TTC549 (cell line): Measurements from ENCODE around the gene PLEKHG2.

Experiments used
- FAIRE-seq: peaks from 2 replicates; lab custom pipeline; 2012; peaks lifted over from hg19 to GRCh38; lab: Jason Lieb, UNC

Gene PLEKHG2

DNA sequence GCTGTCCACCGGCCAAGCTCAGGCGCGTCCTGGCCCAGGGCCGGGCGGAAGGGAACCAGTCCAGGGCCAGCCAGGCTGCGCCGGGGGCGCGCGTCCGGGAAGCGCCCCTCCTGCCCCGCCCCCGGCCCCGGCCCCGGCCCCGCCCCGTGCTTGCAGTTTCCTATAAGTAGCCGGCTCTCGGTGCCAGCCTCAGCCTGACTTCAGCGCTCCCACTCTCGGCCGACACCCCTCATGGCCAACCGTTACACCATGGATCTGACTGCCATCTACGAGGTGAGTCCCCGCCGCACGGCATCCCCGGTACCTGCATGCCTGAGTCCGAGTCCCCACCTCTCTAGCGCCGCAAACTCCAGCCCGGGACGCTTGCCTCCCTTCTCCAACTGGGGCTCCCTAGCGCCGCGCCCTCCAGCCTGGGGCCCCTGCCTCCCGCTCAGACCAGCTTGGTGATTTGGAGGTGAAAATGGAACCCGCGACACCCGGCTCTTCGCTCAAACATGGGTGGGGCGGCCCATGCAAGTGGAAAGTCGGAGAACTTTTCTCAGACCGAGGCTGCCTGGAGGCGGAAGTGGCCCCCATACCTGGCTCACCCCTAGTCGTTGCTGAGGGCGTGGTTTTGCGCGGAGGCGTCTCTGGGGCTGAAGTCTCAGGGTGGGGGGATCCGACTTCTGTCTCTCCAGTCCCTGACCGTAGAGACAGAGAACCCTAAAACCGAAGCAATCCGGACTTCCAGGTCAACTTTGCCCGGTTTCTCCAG lies 5.6 kb upstream of the PLEKHG2 start, which contains the start of gene ZFP36:
Gene ZFP36, plus strand, starts transcription at position 192 of the 754 bp plus-strand sequence. Its CDS starts 58 bp downstream, at position 250.
- no peak for FAIRE-seq

DNA sequence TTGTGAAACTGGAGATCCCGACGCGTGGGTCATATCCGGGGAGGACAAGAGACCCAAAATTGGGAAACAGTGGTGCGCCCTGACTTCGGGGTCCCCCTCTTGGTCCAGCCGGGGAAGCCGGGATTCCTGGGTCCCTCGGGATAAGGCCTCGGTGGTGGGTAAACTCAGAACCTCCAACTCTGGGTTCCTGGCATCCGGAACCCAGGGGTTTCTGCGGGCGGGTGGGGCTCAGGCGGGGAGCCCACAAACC lies 5.1 kb upstream of the PLEKHG2 start:
- no peak for FAIRE-seq

DNA sequence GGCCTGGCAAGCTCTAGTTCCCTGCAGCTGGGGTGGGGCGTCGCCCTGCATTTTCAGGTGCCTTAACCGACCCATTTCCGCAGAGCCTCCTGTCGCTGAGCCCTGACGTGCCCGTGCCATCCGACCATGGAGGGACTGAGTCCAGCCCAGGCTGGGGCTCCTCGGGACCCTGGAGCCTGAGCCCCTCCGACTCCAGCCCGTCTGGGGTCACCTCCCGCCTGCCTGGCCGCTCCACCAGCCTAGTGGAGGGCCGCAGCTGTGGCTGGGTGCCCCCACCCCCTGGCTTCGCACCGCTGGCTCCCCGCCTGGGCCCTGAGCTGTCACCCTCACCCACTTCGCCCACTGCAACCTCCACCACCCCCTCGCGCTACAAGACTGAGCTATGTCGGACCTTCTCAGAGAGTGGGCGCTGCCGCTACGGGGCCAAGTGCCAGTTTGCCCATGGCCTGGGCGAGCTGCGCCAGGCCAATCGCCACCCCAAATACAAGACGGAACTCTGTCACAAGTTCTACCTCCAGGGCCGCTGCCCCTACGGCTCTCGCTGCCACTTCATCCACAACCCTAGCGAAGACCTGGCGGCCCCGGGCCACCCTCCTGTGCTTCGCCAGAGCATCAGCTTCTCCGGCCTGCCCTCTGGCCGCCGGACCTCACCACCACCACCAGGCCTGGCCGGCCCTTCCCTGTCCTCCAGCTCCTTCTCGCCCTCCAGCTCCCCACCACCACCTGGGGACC lies 4.6 kb upstream of the PLEKHG2 start:
- no peak for FAIRE-seq

DNA sequence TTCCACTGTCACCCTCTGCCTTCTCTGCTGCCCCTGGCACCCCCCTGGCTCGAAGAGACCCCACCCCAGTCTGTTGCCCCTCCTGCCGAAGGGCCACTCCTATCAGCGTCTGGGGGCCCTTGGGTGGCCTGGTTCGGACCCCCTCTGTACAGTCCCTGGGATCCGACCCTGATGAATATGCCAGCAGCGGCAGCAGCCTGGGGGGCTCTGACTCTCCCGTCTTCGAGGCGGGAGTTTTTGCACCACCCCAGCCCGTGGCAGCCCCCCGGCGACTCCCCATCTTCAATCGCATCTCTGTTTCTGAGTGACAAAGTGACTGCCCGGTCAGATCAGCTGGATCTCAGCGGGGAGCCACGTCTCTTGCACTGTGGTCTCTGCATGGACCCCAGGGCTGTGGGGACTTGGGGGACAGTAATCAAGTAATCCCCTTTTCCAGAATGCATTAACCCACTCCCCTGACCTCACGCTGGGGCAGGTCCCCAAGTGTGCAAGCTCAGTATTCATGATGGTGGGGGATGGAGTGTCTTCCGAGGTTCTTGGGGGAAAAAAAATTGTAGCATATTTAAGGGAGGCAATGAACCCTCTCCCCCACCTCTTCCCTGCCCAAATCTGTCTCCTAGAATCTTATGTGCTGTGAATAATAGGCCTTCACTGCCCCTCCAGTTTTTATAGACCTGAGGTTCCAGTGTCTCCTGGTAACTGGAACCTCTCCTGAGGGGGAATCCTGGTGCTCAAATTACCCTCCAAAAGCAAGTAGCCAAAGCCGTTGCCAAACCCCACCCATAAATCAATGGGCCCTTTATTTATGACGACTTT lies 3.9 kb upstream of the PLEKHG2 start:
- FAIRE-seq: no peak

DNA sequence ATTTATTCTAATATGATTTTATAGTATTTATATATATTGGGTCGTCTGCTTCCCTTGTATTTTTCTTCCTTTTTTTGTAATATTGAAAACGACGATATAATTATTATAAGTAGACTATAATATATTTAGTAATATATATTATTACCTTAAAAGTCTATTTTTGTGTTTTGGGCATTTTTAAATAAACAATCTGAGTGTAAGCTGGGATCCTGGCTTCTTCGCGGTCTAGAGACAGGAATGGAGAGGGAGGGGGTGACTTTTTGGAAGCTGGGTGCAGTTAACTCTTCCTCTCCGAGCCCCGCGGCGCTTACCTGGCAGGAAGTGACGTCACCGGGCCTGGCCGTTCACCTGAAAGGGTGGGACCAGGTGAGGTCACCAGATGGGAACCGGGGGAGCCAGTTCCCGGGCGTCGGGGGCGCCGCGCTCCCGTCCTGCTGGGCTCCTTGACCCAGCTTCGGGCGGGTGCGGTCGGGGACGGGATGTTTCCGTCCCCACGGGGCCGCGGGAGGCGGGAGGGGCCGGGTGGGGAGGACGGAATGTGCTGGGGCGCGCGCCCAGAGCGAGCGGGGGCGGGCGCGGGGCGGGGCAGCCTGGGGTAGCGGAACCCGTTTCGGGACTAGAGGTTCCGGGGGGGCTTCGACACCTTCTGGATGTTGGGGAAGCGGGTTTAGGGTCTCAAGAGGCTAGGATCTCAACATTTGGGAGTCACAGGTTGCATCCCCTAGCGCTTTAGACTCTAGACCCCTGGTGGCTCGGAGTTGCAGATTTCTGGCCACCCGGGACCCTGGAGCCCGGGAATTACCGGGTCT lies 3.1 kb upstream of the PLEKHG2 start:
- no peak for FAIRE-seq

DNA sequence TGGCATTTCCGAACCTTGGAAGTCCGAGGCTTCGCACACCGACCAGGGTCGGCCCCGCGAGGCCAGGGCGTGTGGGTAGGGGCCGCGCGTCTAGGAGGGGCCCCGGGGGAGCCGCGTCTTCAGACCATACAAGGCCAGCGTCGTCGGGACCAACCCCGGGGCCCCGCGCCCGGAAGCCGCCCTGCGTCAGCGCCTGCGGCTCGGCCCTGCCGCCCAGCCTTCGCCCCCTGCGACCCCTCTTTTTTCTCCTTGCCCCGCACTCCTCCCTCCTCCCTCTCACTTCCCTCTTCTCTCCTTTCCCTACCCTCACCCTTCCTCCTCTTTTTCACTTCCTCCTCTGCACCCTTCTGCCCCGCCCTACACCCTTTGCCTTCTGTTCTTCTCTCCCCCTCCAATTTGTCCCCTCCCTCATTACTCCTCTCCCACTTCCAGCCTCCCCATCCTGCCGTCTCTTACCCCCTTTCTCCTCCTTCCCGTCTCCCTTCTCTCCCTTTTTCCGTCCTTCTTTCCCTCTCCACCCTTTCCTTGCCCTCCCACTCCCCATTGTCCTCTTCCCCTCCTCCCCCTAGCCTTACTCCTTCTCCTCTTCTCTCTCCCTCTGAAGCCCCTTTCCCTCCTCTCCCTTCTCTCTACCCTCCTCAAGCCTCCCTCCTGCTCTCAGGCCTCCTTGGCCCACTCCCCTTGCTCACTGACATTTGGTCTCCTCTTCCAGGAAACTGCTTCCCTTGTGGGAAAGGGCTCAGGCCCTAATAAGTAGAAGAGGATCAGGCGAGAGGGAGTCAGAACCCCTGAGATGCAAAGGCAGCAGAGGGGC lies 2.2 kb upstream of the PLEKHG2 start:
- FAIRE-seq: no peak

DNA sequence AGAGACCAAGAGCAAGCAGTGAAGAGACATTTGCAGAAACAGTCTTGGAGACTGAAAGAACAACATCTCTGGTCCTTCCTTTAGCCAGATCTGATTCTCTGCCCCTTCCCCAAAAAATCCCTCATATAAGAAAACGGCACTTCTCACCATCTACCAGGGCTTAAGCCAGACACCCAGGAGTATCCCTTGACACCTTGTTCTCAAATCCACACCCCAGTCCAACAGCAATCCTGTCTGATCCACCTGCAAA lies 1.7 kb upstream of the PLEKHG2 start:
- no peak for FAIRE-seq

DNA sequence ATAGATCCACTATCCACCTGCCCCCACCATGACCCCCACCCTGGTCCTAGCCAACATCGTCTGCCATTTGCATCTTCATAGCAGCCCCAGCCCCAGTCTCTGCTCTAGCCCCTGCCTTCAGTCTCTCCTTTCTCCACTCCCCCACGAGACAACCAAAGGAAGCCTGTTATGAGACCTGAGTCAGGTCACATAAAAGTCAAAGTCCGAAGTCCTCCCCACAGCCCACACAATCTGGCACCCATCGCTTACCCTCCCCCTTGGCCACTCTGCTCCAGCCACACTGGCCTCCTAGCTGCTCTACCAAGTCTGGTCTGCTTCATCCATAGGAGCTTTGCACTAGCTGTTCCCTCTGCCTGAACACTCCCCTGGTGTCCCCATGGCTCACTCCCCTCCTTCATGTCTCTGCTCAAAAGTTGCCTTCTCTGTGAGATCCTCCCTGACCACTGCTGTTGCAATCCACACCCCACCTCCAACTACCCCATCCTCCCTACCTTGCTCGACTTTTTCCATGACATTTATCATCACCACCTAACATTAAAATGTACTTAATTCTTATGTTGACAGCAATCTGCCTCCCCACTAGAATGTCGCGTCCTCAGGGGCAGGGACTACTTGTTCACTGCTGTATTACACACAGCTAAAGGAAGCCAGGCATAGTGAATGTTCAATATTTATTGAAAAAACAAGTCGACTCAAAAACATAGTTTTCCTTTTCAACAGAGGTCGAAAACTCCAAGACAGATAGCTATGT lies 1.2 kb upstream of the PLEKHG2 start:
- no peak for FAIRE-seq

DNA sequence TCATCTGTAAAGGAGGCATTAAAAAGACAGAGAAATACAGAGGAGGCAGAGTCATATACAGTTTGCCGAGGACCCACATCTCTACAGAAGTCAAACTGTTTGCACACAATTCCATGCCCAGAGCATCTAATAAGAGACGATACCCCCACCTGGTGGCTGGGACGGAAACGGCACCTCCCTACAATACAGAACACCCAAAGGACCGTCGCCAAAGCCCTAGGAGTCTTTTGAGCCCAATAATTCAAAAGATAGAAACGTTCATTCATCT lies 703 bp upstream of the PLEKHG2 start:
- FAIRE-seq: no peak

DNA sequence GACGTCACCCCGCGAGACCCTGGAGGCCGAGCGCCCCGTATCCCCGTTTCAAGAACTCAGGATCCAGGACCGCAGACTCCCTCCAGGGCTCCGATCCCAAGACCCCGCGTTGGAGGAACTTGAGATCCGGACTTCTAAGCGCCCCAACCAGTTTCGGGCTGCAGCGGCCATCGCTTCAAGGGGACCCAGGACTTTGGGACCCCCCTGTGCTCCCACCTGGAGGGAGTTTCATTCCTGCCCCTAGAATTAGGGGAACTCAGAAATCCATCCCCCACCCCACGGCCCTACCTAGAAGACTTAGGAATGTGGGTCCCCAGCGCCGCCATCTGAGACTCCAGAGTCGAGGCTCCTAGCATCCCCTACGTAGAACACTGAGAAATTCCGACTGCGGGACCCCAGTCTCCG lies 400 bp downstream of the PLEKHG2 start:
- no peak for FAIRE-seq

DNA sequence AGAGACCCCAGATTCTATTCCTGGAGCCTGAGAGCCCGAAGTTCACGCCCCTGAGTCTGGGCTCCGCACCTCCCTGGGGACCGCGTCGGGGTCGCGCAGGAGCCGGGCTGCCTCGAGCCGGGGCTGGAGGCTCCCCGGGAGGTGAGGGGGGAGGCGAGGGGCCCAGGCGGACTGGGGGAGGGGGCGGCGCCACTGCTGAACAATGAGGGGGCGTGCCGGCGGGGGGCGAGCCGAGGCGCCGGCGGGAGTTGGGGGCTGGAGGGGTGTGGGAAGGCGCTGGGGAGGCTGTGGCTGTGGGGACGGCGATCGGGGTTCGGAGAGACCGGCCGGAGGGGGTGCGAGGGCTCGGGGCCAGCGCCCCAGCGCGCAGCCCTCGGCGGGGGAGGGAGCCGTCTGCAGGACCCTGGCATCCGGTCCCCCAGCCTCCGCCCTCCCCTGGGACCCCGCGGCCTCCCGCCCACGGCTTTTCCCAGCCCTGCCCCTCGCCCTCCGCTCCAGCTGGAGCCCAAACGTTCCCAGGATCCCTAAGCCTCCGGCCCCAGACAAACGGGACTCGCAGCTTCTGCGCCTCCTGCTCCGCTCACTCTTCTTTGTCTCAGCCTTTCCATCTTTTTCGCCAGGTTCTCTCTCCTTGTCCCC lies 922 bp downstream of the PLEKHG2 start:
- no peak for FAIRE-seq

DNA sequence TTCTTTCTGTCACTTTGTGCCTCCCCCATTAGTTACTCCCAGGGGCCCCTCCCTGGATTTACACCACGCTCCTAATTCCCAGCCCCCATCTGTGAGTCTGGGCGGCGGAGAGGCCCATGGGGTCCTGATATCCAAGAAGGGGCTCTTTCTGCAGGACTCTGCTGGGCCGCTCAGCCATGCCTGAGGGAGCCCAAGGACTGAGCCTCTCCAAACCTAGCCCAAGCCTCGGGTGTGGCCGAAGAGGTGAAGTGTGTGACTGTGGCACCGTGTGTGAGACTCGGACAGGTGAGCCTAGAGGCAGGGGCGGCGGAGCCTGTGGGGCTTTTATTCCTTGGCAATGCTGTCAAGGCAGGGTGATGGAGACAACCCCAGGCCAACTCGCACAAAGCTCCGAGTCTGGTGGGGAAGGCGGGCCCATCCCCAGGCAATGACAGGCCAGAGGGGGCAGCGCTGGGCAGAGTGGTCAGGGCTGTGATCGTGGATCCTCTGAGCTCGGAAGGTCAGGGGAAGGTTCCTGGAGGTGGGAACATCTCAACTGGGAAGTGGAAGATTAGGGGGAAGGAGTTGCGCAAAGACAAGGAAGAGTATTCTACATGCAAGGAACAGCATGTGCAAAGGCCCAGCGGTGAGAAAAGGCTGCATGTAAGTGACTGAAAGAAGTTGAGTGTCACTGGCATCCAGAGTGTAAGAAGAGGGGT lies 1.6 kb downstream of the PLEKHG2 start:
- no peak for FAIRE-seq

DNA sequence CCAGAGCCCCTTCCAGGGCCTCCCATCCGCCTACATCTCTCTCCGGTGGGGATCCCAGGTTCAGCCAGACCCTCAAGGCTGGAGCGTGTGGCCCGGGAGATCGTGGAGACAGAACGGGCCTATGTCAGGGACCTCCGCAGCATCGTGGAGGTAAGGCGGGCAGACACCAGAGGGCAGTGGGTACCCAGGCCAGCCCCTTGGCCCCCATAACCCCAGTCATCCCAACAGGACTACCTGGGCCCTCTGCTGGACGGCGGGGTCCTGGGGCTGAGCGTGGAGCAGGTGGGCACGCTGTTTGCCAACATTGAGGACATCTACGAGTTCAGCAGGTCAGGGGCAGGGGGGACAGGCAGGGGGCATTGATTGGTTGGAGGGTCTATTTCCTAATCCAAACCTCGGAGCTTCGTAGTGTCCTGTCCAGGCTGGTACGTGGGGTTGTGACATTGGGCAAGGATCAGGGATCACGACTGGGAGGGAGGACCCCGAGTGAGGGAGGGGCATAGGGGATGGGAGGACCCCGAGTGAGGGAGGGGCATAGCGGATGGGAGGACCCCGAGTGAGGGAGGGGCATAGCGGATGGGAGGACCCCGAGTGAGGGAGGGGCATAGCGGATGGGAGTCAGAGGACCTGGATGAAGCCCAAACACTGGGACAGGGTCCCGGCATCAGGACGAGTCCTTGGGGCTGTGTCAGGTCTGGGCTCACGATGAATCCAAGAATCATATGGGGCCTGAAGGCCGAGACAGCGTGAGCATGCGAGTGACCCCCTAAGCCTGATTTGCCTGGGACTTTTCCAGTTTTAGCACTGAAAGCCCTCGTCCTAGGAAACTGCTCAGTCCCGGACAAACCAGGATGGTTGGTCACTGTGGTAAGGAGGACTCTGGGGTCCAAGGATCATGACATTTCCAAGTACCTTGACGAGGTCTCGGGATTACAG lies 2.9 kb downstream of the PLEKHG2 start:
- no peak for FAIRE-seq

DNA sequence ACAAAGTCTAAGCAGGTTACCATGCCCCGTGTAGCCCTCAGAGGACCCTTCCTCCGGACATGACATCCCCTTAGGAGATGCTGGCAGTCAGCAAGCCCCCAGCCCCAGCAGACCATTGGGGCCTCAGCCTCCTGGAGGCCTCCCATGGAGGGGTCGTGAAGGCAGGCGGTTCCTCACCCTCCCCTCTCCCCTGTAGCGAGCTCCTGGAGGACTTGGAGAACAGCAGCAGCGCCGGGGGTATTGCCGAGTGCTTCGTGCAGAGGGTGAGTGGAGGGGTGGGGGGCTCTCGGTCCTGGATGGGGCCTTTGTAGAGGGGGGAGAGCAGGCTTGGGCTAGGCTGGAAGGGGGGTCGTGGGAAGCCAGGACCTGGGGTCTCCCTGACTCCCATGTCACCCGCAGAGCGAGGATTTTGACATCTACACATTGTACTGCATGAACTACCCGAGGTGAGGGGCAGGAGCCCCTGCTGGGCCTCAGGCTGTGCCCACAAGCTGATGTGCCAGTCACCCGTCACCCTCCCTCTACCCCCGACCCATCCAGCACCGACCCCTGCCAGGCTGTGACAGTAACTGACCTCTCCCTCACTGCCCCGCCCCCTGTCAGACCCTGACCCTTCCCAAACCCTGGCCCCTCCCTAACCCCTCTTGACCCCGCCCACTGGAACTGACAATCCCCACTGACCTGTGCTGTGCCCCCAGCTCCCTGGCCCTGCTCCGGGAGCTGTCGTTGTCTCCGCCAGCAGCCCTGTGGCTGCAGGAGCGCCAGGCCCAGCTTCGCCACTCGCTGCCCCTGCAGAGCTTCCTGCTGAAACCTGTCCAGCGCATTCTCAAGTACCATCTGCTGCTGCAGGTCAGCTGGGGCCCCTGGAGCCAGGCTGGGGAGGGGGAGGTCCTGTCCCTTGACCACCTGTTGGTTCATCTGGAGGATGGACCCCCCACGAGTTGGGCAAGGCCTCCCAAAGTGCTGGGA lies 4.0 kb downstream of the PLEKHG2 start:
- no peak for FAIRE-seq

DNA sequence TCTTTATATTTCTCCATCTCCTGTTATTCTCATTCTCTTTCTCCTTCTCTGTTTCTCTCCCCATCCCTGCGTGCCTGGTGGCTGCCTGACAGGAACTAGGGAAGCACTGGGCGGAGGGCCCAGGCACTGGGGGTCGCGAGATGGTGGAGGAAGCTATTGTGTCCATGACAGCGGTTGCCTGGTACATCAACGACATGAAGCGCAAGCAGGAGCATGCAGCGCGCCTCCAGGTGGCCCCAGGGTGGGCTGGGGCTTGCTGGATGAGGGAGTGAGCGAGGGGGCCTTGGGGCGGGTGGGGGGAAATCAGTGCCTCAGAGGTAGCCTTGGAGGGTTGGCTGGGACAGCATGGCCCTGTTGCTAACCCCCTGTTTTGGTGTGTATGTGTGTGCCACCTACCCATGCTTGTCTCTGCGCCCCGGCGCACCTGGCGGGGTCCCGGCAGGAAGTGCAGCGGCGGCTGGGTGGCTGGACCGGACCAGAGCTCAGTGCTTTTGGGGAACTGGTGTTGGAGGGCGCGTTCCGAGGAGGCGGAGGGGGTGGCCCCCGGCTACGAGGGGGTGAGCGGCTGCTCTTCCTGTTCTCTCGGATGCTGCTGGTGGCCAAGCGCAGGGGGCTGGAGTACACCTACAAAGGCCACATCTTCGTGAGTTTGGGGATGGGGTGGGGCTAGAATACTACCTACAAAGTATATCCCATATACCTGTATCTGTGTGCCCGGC lies 5.2 kb downstream of the PLEKHG2 start:
- FAIRE-seq: no peak

DNA sequence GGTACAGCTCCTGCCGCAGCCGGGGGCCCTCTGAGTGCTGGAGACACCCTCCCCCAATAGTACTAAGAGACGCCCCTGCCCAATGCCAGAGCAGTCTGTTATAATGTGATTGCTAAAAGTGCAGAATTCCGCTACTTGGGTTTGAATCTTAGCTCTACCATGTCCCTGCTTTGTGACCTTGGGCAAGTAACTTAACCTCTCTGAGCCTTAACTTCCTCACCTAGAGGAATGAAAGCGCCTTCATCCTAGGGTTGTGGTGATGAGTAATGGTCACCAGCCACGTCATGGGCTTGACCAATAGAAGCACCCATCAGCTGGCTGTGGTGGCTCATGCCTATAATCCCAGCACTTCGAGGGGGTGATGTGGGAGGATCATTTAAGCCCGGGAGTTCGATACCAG lies 6.5 kb downstream of the PLEKHG2 start:
- no peak for FAIRE-seq

DNA sequence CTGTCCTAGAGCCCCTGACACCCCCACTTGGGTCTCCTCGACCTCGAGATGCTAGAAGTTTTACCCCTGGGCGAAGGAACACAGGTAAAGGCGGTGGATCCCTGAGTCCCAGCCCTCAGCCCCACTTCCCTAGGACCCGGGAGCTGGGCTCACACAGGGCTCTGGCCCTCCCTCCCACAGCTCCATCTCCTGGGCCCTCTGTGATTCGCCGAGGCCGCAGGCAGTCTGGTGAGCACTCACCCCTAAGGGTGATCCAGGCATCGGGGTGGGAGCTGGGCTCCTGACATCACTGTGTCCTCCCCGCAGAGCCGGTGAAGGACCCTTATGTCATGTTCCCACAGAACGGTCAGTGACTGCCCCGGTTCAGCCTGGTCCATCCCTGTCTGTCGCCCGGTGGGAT lies 8.3 kb downstream of the PLEKHG2 start:
- FAIRE-seq: no peak
